ENCODE results near the gene IFI27L2.

Gene IFI27L2

GRCh38 chr14:94124582-94125377 is 4.6 kb downstream of the IFI27L2 start:
- in situ Hi-C loops (cut with HindIII; ENCODE audit: low sequenced_read_pairs), result loop anchor here (5.0 kb wide), 1 partner anchor 107 kb away; no protein-coding TSS in a partner anchor

DNA sequence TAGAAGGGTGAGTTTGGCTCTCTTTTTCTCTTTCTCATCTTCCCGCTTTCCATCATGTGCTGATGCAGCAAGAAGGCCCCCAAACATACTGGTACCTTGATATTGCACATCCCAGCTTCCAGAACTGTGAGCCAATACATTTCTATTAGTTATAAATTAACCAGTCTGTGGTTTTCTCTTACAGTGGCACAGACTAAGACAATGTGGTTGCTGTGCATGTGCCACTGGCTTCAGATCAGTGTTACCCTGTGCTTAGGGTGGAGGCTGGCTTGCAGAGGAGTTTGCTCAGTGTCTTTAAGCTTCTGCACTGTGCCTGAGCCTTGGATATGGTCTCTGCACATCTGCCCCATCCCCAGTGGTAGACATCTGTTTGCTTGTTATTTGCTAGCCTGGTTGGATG is 5.5 kb downstream of the IFI27L2 start:
- in situ Hi-C loops (cut with HindIII; ENCODE audit: low sequenced_read_pairs), result loop anchor here (5.0 kb wide), 1 partner anchor 107 kb away; no protein-coding TSS in a partner anchor

DNA sequence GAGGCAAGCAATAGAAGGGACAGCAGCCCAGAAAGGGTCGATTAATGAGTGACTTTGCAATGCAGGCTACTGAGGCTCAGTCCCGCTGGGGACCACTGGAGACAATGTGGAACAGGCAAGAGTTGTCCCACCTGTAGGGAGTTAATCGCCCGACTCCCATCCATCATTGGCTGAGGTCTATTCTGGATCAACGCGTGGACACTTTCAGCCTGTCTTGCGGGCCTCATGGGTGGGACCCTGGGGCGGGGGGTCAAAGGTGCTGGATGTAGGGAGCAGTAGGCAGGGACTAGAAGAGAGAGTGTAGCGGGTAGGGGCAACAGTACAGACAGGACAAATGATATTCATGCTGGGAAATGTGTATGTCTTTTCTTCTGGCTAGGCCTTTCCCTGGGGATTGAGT is 6.1 kb downstream of the IFI27L2 start:
- in situ Hi-C loops (cut with HindIII; ENCODE audit: low sequenced_read_pairs), result loop anchor here (5.0 kb wide), 1 partner anchor 106 kb away; no protein-coding TSS in a partner anchor

DNA sequence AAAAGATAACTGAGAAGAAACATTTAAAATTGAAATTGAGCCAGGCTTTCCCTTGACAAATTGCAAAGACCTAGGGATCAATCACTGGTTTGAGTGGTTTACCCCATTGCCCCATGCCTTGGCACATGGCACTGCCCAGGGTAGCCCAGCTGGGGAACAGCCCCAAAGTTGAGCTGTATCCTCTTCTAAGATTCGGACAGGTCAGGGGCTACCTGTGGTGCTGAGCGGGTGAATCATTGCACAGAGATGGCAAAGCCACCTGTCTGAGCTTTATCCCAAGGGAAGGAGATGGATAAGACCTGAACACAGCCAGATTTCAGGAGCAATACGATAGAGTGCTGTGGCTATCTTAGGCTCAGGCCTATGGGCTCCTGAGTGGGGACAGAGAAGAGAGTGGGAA is 7.0 kb downstream of the IFI27L2 start:
- in situ Hi-C loops (cut with HindIII; ENCODE audit: low sequenced_read_pairs), result loop anchor here (5.0 kb wide), 1 partner anchor 105 kb away; no protein-coding TSS in a partner anchor

GRCh38 chr14:94121485-94121884 is 7.9 kb downstream of the IFI27L2 start:
- in situ Hi-C loops (cut with HindIII; ENCODE audit: low sequenced_read_pairs), result loop anchor here (5.0 kb wide), 1 partner anchor 104 kb away; no protein-coding TSS in a partner anchor

GRCh38 chr14:94120667-94121340 is 8.6 kb downstream of the IFI27L2 start:
- in situ Hi-C loops (cut with HindIII; ENCODE audit: low sequenced_read_pairs), result loop anchor here (5.0 kb wide), 1 partner anchor 104 kb away; no protein-coding TSS in a partner anchor

DNA sequence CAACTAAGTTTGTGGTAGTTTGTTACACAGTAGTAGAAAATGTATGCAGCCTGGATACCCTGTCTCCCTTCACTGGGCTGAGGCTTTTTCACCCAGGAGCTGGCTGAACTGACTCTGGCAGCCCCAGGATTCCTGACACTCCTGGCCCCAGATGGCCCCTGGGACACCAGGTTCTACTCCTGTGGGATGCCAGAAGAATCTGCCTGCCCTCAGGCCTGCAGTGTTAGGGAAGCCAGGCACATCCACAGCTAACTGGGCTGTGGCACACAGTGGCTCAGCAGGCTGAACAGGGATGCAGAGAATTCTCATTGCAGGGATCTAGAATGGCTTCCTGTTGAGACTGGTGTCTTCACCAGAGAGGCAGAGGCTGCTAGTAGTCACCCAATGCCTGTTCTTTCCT is 10.3 kb downstream of the IFI27L2 start:
- in situ Hi-C loops (cut with HindIII; ENCODE audit: low sequenced_read_pairs), result no loop called here

DNA sequence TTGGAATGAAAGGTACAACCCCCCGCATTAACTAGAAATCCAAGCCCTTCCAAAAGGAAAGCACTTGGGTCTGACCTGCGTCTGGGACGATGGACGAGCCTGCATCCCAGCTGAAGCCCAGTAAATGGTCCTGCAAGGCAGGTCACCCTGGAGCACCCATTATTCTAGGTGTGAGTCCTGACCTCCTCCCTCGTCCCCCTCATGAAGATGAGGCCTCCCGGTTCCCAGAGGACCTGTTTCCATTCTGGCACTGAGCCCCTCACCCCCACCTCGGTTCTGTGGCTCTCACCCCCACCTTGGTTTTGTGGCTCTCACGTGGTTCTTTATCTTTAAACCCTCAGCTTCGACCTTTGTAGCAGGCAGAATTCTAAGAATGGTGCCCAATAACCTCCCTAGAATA is 11.5 kb downstream of the IFI27L2 start:
- in situ Hi-C loops (cut with HindIII; ENCODE audit: low sequenced_read_pairs), result no loop called here

DNA sequence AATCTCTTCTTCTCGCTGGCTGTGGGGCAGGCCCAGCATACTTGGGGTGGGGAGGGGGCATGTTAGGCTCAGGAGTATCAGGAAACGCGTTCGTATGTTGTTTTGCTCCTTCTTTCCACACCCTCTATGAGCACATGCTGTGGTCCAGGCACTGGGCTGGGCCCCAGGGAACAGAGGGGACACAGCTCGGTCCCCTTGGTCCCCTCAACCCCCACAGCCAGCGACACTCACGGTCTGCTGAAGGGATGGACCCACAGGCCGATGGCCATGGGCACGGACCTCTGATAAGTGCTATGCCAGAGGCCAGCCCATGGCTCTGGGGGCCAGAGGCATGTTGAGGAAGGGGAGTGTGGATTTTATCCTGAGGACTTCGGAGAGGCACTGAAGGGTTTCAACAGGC is 12.7 kb downstream of the IFI27L2 start:
- in situ Hi-C loops (cut with HindIII; ENCODE audit: low sequenced_read_pairs), result no loop called here

GRCh38 chr14:94115631-94116030 is 13.8 kb downstream of the IFI27L2 start:
- in situ Hi-C loops (cut with HindIII; ENCODE audit: low sequenced_read_pairs), result no loop called here

DNA sequence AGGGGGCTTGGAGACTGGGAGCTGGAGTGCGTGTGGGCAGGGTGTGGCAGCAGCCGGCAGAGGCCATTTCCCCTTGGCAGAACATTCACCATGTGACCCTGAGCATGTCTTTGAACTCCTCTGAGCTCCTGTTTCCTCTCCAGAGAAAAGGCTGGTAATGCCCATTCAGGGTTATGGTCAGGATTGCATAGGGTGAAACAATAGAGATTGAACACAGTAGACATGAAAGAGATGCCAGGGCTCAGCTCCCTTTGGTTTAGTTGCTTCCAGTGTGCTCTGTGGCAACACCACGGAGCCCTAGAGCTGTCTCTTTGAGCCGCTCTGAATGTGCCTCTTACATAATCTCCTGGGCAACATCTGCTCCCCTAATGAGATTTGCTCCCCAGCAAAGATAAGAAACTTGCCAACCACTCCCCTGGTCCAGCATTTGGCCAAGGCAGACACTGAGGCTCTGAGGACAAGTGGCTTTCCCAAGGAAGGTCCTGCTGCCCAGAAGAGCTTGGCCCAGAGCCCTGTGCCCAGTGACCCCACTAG is 14.3 kb downstream of the IFI27L2 start:
- in situ Hi-C loops (cut with HindIII; ENCODE audit: low sequenced_read_pairs), result no loop called here

- in situ Hi-C loops (cut with HindIII; ENCODE audit: low sequenced_read_pairs), result no loop called here
These were observed 14.8 kb downstream of the IFI27L2 start for GRCh38 chr14:94114589-94115057.

- in situ Hi-C loops (cut with HindIII; ENCODE audit: low sequenced_read_pairs), result no loop called here
These were observed 15.4 kb downstream of the IFI27L2 start for GRCh38 chr14:94113908-94114588.

DNA sequence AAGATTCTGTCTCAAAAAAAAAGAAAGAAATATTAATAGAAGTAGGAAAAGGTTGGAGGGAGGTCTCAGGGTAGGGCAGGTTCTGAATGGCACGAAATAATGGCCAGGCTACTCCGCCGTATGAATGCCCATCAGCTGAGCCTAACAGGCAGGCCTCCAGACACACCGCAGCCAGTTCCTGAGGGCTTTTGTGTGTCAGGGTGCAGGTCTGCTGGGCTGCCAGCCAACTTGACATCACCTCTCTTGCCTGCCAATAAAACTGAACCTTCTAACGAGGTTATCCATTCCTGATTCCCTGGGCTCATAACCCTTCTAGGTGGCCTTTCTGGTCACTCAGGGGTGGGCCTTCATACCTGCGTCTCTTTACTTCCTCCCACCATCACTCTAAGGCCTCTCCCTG is 15.9 kb downstream of the IFI27L2 start:
- in situ Hi-C loops (cut with HindIII; ENCODE audit: low sequenced_read_pairs), result no loop called here

DNA sequence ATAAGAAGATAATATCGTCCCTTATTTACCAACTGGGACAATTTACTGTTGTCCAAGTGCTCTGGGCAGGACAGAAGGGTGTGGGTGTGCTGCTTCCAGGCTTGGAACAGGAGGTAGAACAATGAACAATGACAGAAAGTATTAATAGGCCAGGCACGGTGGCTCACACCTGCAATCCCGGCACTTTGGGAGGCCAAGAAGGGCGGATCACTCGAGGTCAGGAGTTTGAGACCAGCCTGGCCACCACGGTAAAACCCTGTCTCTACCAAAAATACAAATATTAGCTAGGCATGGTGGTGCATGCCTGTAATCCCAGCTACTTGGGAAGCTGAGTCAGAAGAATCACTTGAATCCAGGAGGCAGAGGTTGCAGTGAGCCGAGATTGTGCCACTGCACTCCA is 16.3 kb downstream of the IFI27L2 start:
- in situ Hi-C loops (cut with HindIII; ENCODE audit: low sequenced_read_pairs), result no loop called here

DNA sequence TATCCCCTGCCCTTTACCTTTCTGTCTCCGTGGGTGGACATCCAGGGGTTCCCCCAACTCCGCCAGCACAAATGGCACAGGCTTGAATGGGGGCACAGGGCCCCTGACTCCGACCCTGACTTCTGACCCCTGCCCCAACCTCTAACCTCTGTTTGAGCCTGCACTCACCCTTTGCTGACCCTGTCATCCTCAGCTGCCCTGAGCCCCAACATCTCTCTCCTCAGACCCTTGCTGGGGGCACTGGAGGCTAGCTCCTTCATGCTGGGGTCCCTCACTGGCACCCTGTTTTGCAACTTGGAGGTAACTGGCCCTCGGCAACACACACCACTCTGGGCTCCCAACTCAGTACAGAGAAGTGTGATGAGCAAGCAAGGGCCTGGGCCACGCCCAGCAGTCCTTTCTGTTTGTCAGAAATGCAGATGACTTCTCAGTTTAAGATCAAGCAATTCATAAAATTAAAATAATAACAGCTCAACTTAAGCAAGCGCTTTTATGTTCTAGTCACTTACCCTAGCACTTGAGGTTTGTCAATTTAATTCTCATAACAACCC is 16.8 kb downstream of the IFI27L2 start:
- in situ Hi-C loops (cut with HindIII; ENCODE audit: low sequenced_read_pairs), result no loop called here

GRCh38 chr14:94111276-94112095 is 17.9 kb downstream of the IFI27L2 start:
- in situ Hi-C loops (cut with HindIII; ENCODE audit: low sequenced_read_pairs), result no loop called here

- in situ Hi-C loops (cut with HindIII; ENCODE audit: low sequenced_read_pairs), result no loop called here
These were observed 18.7 kb downstream of the IFI27L2 start, which contains the start of gene IFI27 for GRCh38 chr14:94110552-94111181. Gene IFI27, plus strand, starts transcription at chr14:94110736.

- in situ Hi-C loops (cut with HindIII; ENCODE audit: low sequenced_read_pairs), result no loop called here
These were observed 19.5 kb downstream of the IFI27L2 start for GRCh38 chr14:94109915-94110250.

All from endothelial cell of hepatic sinusoid (primary cell).